Ishikawa (cell line): ENCODE results near the gene CUEDC2.
A peak's percentile ranks its signal among the peaks of the same experiment; 100 is the strongest.

Source experiments
- CEBPB ChIP-seq: IDR thresholded peaks from 2 replicates; pipeline ENCODE4 v1.6.1; 2012
- CREB1 ChIP-seq: IDR thresholded peaks from 2 replicates; pipeline ENCODE4 v1.6.1; 2012; ENCODE audit warnings: low read depth
- EGR1 ChIP-seq: IDR thresholded peaks from 2 replicates; pipeline ENCODE4 v1.6.1; 2012
- EP300 ChIP-seq: IDR thresholded peaks from 2 replicates; pipeline ENCODE4 v1.6.1; 2012; ENCODE audit warnings: borderline replicate concordance
- FOXM1 ChIP-seq: IDR thresholded peaks from 2 replicates; pipeline ENCODE4 v1.6.1; 2012; ENCODE audit warnings: low read depth, borderline replicate concordance
- MAX ChIP-seq: IDR thresholded peaks from 2 replicates; pipeline ENCODE4 v1.6.1; 2012
- NFIC ChIP-seq: IDR thresholded peaks from 2 replicates; pipeline ENCODE4 v1.6.1; 2012
- RAD21 ChIP-seq: IDR thresholded peaks from 2 replicates; pipeline ENCODE4 v1.6.1; 2012; ENCODE audit warnings: low read depth
- REST ChIP-seq: IDR thresholded peaks from 2 replicates; pipeline ENCODE4 v1.6.1; 2012; ENCODE audit warnings: low read depth, mild to moderate bottlenecking
- TAF1 ChIP-seq: IDR thresholded peaks from 2 replicates; pipeline ENCODE4 v1.6.1; 2012; ENCODE audit warnings: low read depth, mild to moderate bottlenecking
- TCF12 ChIP-seq: IDR thresholded peaks from 2 replicates; pipeline ENCODE4 v1.6.1; 2012; ENCODE audit warnings: low read depth
- TEAD4 ChIP-seq: IDR thresholded peaks from 2 replicates; pipeline ENCODE4 v1.6.1; 2012
- USF1 ChIP-seq: IDR thresholded peaks from 2 replicates; pipeline ENCODE4 v1.6.1; 2012
- YY1 ChIP-seq: IDR thresholded peaks from 2 replicates; pipeline ENCODE4 v1.6.1; 2012; ENCODE audit warnings: low read depth
- ZBTB7A ChIP-seq: IDR thresholded peaks from 2 replicates; pipeline ENCODE4 v1.6.1; 2012; ENCODE audit warnings: low read depth

Gene CUEDC2

GRCh38 chr10:102435529-102436233 is 3.3 kb upstream of the CUEDC2 start:
- 0 out of 2 replicates have a peak, but pooled peaks have one; percentile 18 for TF ChIP-seq EGR1
- no peak for TF ChIP-seq MAX

- TF ChIP-seq RAD21 (no peak), TAF1 (no peak), EGR1 (no peak), FOXM1 (no peak), CEBPB (no peak), USF1 (no peak), REST (no peak), MAX (no peak), YY1 (no peak), ZBTB7A (no peak), CREB1 (no peak), TEAD4 (no peak), EP300 (no peak), NFIC (no peak), TCF12 (no peak)
These were observed 2.7 kb upstream of the CUEDC2 start for GRCh38 chr10:102435133-102435497.

GRCh38 chr10:102434394-102435132 is 2.2 kb upstream of the CUEDC2 start:
- no peak for TF ChIP-seq EGR1
- TF ChIP-seq TEAD4: no peak

GRCh38 chr10:102433619-102434046 is 1.3 kb upstream of the CUEDC2 start:
- no peak for TF ChIP-seq NFIC
- no peak for TF ChIP-seq EGR1
- no peak for TF ChIP-seq TEAD4
- no peak for TF ChIP-seq CEBPB
- no peak for TF ChIP-seq ZBTB7A
- no peak for TF ChIP-seq TAF1
- no peak for TF ChIP-seq FOXM1
- no peak for TF ChIP-seq REST
- no peak for TF ChIP-seq MAX
- TF ChIP-seq TCF12: no peak
- no peak for TF ChIP-seq EP300
- no peak for TF ChIP-seq USF1
- no peak for TF ChIP-seq RAD21
- TF ChIP-seq CREB1: no peak
- TF ChIP-seq YY1: no peak

GRCh38 chr10:102431452-102432124 is 786 bp downstream of the CUEDC2 start:
- no peak for TF ChIP-seq RAD21
- TF ChIP-seq MAX: peak; percentile 70; the same call in 1 of the 2 replicates
